Brain microvascular endothelial cell (primary cell): ENCODE data around the gene ZCCHC24.

ENCODE experiments used
- DNase-seq: peaks from one replicate; pipeline ENCODE4 v3.0.0-alpha.2; 2020
- H3K27ac ChIP-seq: fragments of 250-450 bp; sonication (Bioruptor Pico); 2 replicates; pipeline ENCODE4 v1.5.1; 2020; ENCODE audit warnings: mild to moderate bottlenecking, moderate library complexity
- H3K27me3 ChIP-seq: fragments of 250-450 bp; sonication (Bioruptor Pico); replicated peaks from 2 replicates; pipeline ENCODE4 v1.5.1; 2020; ENCODE audit warnings: mild to moderate bottlenecking
- H3K36me3 ChIP-seq: fragments of 250-450 bp; sonication (Bioruptor Pico); replicated peaks from 2 replicates; pipeline ENCODE4 v1.5.1; 2020; ENCODE audit warnings: mild to moderate bottlenecking
- H3K4me3 ChIP-seq: 2 replicates; pipeline ENCODE4 v1.5.1; 2011; ENCODE audit warnings: low read depth, mild to moderate bottlenecking, control low read depth, low read length, moderate library complexity
- CTCF ChIP-seq: IDR thresholded peaks from 2 replicates; pipeline ENCODE4 v1.5.1; 2011; ENCODE audit warnings: low read depth, mild to moderate bottlenecking, moderate library complexity, low read length, control low read depth, inconsistent platforms; ENCODE audit errors: missing control alignments
- in situ Hi-C: cut with HindIII; loops from 2 replicates; pipeline ENCODE4 v1.10.0; 2017; ENCODE audit warnings: low sequenced_read_pairs, low pct_ligation_motif_present

The ZCCHC24 gene

DNA sequence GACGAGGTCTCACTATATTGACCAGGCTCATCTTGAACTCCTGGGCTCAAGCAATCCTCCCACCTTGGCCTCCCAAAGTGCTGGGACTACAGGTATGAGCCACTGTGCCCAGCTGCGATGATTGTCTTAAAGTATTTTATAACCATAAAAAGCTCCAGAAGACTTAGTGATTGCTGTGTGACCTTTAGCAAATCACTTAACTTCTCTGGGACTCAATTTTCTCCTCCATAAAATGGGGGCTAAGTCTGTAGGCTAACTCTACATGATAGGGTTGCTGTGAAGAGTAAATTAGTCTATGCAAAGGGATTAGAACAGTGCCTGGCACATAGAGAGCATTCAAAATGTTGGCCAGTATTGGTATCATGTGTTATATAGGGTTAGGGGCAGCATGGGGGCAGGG lies 55.4 kb downstream of the ZCCHC24 start:
- in situ Hi-C loops = no loop called here
- DNase-seq = no peak
- no peak overlapping the region for H3K27ac ChIP-seq
- H3K27me3 ChIP-seq = no peaks in the 10 kb centered on the region
- no peak overlapping the region for H3K4me3 ChIP-seq
- H3K36me3 ChIP-seq = peaks cover 10% of the 10 kb centered on the region
- no peak for TF ChIP-seq CTCF

DNA sequence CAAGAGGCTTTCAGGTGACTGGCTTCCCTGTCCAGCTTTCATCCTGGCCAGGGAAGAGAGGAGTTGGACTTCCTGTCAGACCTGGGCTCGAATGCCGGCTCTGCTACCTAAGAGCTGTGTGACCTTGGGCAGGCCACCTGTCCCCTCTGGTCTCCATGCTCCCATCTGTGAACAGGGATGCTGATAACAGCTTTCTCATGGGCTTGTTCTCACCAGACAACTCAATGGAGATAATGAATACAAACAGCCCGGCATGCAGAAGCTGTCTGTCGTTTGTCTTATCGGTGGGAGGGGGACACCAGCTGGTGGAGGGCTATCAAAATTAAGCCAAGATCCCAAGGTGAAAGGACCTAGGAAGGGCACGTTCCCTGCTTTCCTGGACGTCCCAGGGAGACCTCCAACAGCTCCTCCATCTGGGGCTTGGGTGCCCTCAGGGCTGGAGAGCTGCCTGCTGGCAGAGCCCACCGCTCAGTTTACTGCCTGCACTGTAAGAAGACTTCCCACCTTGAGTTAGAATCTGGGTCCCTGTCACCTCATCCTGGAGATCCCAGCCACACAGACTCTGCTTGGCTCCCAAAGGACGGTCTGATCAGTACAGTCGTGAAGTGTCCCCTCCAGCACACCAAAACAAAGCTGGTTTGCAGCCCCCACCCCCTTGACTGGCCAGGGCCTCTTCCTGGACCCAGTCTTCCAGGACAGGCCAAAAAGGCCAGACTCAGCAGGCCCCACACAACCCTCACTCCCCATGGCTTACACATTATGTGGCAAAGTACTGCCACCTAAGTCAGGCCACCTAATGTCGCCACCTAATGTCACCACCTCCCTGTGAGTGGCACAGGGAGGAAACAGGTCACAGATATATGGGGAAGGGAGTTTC lies 57.2 kb downstream of the ZCCHC24 start:
- in situ Hi-C loops = no loop called here
- peaks cover 7% of the 10 kb centered on the region for H3K36me3 ChIP-seq
- no peak overlapping the region for H3K27ac ChIP-seq
- DNase-seq = no peak
- H3K4me3 ChIP-seq = no peak overlapping the region
- no peaks in the 10 kb centered on the region for H3K27me3 ChIP-seq
- TF ChIP-seq CTCF = no peak

DNA sequence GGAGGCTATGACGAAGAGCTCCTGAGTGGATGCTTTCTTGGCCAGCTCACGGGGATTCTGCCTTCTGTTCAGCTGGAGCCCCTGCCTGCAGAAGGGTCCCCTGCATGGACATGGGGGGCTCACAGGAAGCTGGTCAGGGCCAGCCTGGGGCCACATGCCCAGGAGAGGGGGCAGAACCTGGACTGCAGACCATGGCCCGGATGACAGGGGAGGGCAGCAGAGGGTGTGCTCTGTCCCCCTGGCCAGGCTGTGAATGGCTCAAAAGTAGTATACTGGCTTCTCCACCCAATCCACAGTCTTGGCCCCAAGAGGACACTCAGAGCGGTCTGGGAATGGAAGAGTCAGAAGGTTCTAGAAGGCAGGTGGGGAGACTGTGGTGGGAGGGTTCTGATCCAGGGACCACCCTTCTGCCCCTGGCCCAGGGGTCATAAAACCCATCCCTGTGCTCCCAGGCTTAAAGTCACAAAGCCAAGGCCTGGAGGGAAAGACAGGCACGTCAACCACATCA lies 57.9 kb downstream of the ZCCHC24 start:
- peaks cover 7% of the 10 kb centered on the region for H3K36me3 ChIP-seq
- no peaks in the 10 kb centered on the region for H3K27me3 ChIP-seq
- no peak overlapping the region for H3K27ac ChIP-seq
- no peak overlapping the region for H3K4me3 ChIP-seq
- TF ChIP-seq CTCF = no peak
- no peak for DNase-seq
- in situ Hi-C loops = no loop called here

- Histone ChIP-seq H3K27ac (no peak overlapping the region), H3K27me3 (no peaks in the 10 kb centered on the region), H3K36me3 (peaks cover 7% of the 10 kb centered on the region), H3K4me3 (no peak overlapping the region)
- TF ChIP-seq CTCF = no peak
- DNase-seq = no peak
- in situ Hi-C loops = no loop called here
These were observed 58.6 kb downstream of the ZCCHC24 start for GRCh38 chr10:79386637-79387465.

GRCh38 chr10:79385804-79386531 lies 59.5 kb downstream of the ZCCHC24 start:
- peaks cover 7% of the 10 kb centered on the region for H3K36me3 ChIP-seq
- TF ChIP-seq CTCF = peak; percentile 21

More at GRCh38 chr10:79385804-79386531, 59.5 kb downstream of the ZCCHC24 start:
- in situ Hi-C loops = no loop called here
- Histone ChIP-seq H3K4me3 (no peak overlapping the region), H3K27me3 (no peaks in the 10 kb centered on the region), H3K27ac (no peak overlapping the region)
- no peak for DNase-seq
